GM08714 (cell line): ENCODE results near the gene PPARD.
"Not testable (repeated sequence)": the region's sequence is repeated elsewhere in the genome, so short reads cannot be mapped to it uniquely, and the experiment has no call there.

Experiments
- H3K4me3 ChIP-seq: fragments of 200-500 bp; sonication (Bioruptor generic); 2 replicates; pipeline ENCODE4 v1.5.1; 2014; ENCODE audit warnings: mild to moderate bottlenecking, low read length, inconsistent platforms
- ZNF274 ChIP-seq: IDR thresholded peaks from 2 replicates; pipeline ENCODE4 v1.6.1; 2012; ENCODE audit warnings: mild to moderate bottlenecking, low read depth, low read length

Gene PPARD

DNA sequence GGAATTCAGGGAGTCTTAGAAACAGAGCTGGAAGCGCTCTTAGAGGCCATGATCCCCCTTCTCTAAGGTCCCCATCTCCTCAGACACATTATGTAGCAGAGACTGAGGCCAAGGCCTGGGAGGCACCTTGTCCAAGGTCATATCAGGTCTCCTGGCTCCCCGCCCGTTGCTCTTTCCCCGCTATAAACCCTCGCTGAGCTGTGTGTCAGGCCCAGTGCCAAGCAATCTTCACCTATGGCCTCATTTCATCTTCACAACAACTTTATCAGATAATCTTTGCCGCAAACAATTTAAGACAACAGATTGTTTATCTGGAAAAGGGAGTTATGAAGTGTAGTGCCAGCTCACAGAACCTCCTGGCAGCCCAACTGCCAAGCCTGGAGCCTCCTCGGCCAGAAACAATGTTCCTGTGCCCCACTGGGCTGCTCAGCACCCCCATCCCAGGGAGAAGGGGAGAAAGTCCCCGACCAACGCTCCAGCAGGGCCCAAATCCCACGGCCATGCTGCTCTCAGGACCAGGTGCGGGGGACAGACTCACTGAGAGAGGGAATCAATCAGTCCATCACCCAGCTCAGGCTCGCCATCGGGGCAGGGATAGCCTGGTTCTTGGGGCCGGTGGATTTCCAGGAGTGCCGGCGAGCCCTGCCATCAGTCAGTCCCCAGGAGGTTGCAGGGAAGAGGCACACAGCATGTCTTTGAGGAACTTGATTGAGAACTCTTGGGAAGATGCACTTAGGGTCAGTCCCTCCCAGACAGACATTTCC is 92.9 kb downstream of the PPARD start:
- TF ChIP-seq ZNF274: no peak

DNA sequence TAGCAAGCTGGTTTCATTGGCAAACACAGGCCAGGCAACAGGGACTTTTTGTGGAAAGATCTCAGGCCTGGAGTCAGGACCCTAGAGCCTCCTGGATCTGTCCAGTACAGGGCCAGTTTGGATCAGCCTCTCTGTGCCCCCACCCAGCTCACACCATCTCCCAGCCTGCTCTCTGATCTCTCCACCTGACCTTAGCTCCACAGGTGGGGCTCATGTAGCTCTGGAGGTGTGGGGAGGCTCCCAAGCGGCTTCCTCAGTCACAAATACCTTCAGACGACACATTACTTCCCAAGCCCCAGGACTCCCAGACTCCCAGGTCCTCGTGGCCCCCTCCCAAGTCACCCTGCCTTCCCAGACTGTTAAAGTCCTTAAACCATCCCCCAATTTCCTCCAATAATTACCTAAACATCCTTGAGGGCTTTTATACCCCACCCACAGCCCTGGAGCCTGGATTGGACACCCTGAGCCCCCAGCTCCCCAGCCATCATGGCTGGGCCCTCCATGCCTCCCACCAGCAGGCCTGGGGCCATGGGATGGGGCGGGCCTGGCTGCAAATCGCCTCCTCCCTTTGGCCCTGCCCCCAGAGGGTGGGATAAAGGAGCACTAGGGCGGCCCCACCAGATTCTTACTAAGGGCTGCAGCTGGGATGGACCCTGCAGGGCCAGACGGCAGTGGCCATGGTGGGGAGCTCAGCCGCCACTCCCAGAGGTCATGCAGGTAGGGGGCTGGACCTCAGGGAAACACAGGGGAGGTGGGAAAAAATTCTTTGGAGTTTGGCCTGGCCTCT is 93.9 kb downstream of the PPARD start:
- no peak for TF ChIP-seq ZNF274
- H3K4me3 ChIP-seq: no peak overlapping the region

More for the DNA sequence above, 92.9 kb downstream of the PPARD start:
- H3K4me3 ChIP-seq: no peak overlapping the region

DNA sequence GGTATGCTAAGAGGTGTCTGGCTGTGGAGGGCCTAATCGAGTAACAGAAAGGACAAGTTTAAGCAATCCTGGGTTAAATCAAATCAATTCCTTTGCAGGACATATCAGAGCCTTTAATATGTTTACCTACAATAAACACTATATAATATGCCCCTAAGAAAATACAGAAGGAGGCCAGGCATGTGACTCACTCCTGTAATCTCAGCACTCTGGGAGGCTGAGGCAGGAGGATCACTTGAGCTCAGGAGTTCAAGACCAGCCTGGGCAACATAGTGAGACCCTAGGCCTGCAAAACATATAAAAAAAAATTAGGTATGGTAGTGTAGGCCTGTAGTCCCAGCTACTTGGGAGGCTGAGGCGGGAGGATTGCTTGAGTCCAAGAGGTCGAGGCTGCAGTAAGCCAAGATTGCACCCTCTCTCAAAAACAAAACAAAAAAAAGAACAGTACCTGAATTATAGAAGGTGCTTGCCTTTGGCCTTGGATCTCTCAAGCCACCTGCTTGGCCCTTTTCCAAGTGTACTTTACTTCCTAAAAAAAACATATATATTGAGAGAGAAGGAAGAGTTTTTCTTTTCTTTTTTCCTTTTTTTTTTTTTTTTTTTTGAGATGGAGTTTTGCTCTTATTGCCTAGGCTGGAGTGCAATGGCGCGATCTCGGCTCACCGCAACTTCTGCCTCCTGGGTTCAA is 96.2 kb downstream of the PPARD start:
- H3K4me3 ChIP-seq: not testable (repeated sequence)

DNA sequence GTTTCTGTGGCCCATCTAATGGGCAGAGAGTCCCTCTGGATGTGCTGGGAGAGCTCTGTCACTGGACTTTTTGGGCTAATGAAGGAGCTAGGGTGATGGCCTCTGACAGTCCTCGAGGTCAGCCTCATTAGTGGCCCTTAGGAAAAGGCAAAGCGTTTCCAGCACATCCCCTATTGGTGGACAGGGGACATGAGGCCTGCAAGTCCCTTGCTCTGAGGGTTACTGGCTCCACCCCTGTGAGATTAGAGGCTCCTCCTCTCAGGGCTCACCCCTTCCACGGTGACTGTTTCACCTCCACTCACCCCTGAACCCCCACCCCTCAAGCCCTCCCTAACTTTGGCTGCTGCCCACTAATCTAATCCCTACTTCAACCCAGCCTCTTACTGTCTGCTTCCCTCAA is 97.0 kb downstream of the PPARD start:
- H3K4me3 ChIP-seq: no peak overlapping the region
- TF ChIP-seq ZNF274: no peak

DNA sequence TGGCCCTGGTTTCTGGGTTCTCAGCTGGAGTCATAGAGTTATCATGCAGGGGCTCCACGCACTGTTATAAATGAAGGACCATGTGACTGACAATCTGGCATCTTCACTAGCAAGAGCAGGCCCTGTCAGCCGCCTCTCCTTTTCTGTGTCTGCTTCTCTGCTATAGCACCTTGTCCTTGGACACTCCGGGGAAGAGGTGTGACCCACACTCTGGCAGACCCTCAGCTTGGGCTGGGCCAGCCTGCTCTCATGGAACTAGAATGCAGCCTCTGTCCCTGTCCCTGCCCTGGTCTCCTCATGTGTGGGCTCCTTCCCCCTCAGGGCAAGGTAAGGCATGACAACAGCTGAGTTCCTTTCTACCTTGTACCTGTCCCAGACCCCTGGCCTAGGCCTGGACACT is 98.8 kb downstream of the PPARD start:
- H3K4me3 ChIP-seq: no peak overlapping the region
- no peak for TF ChIP-seq ZNF274

DNA sequence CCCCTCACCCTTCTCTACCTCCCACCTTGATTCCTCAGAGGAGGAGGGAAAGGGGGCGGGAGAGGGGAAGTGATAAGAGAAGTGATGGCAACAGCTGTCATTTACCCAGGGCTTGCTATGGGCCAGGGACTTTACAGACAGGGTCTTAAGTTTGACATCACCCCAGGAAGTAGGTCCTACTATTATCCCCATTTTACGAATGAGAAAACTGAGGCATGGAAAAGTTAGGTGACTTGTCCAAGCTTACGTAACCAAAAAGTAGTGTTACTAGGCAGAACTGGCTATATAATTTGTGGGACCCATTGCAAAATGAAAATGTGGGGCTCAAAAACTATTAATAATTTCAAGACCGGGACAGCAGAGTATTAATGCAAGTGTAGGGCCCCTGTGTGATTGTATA is 99.3 kb downstream of the PPARD start:
- no peak for TF ChIP-seq ZNF274
- no peak overlapping the region for H3K4me3 ChIP-seq

DNA sequence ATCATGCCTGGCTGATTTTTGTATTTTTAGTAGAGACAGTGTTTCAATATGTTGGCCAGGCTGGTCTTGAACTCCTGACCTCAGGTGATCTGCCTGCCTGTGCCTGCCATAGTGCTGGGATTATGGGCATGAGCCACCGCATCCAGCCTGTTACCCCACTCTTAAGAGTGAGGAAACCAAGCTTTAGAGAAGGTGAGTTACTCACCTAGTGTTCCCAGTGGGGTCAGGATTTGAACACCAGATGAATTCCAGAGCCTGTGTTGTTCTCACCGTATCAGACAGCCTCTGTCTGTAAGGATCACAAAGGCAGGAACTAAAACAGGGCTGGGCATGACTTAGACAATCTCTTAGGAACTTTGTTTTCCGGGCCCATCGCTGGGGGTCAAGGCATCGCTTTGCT is 100.3 kb downstream of the PPARD start:
- no peak overlapping the region for H3K4me3 ChIP-seq
- TF ChIP-seq ZNF274: no peak

DNA sequence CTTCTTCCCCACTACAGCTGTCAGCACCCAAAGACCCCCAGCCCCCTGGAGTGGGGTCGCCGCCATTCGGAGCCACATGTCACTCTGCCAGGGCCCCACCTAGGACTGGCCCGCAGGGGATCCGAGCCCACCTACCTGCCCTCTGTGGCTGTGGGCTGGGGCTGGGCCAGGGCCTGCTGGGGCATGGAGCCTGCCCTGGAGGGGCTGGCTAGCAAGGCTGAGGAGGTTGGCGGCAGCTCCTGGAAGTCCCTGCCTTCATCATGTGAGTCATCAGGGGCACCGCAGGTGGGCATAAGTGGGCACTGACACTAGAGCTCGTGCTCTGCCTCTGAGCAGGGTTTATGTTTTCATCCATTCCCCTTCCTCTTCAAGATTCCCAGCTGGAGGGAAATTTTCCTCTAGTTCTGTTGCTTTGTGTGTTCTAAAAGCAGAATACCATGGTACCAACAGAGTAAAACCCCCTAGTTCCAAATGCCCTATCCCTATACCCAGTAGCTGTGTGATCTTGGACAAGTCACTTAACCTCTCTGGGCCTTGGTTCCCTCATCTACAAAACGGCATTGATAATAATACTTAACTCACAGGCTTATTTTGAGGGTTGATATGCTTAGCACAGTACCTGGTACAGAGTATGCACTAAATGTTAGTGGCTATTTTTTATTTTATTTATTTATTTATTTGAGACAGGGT is 101.1 kb downstream of the PPARD start:
- H3K4me3 ChIP-seq: no peak overlapping the region
- TF ChIP-seq ZNF274: no peak

DNA sequence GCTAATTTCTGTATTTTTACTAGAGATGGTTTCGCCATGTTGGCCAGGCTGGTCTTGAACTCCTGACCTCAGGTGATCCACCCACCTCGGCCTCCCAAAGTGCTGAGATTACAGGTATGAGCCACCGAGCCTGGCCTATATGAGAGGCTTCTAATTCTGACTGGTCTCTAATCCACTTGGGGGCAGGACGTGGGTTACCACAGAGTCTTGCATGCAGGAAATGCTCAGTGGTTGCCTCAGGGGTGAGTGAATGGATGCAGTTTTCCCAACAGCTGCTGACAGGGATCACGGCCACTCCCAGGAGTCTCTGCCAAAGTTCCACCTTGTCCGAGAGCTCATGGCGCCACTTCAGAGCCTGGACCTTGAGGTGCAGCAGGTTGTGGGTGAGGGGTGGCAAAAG is 103.3 kb downstream of the PPARD start:
- TF ChIP-seq ZNF274: no peak
- no peak overlapping the region for H3K4me3 ChIP-seq

DNA sequence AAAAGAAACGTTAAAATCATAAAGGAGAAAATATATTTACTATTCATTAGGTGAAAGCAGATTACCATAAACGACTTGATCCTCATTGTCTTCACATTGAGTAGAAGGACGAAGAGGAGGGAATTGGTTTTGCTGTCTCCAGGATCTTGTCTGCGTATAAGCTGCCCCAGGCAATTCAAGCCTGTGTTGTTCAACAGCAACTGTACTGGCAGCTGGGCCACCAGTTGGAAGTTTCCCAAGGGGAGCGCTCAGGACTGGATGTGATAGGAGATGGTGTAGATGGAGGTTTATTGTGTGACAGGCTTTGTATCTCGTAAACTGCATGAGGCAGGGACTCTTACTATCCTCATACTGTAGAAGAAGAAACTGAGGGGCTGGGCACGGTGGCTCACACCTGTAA is 105.8 kb downstream of the PPARD start:
- no peak overlapping the region for H3K4me3 ChIP-seq
- no peak for TF ChIP-seq ZNF274

DNA sequence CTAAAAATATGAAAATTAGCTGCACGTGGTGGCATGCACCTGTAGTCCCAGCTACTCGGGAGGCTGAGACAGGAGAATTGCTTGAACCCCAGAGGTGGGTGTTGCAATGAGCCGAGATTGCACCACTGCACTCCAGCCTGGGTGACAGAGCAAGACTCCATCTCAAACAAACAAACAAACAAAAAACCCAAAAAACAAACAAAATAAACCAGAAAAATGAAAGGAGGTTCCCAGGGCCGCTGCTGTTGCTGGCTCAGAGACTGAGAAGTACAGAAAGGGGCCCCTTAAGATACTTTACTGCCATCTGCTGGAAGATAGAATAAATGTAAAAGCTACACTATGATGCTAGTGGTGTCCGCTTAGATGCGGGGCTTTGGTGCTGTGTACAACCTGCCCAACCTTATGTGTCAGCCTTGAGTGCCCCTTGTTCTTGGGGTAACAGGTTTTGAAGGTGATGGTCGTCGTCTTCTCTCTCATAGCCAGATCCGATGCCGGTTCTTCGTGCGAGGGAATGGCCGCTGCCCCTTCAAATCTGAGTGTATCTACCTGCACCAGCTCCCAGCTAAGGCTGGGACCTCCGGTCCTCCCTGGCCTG is 107.0 kb downstream of the PPARD start:
- TF ChIP-seq ZNF274: no peak
- H3K4me3 ChIP-seq: no peak overlapping the region

DNA sequence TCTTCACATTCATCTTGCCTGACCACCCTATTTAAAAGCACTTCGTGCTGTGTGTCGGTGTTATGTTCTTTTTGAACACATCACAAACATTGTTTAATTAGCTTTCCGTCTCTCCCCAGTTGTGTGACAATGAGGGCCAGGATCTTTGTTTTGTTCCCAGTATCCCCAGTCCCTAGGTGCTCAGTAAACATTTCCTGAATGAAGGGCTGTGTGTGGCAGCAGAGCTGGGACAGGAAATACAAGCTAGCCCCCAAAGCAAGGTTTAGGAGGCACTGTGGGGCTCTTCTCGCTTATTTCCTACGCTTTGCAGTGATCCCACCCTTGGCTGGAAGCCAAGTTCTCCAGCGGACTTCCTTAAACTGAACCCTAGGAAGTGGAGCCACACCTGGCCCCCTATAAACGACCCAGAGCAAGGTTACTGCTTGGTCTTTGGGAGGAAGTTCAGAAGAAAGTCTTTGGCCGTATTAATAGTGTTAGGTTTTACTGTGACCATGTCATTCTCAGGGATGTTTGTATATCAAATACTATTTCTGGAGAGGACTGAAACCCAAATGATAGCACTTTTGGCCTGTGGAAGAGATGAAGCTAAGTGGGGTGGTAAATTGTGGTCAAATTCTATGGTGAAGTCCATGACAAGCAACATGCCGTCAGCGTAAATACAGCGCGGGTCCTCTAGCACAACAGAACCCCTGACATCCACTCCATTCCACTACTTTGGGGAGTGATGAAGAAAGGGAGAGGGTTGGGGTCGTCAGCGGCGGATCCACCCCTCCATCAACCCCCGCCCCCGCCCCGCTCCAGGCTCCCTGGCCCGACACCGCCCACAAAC is 109.2 kb downstream of the PPARD start:
- H3K4me3 ChIP-seq: peak overlapping the region; percentile 39; the same call in 1 of the 2 replicates
- TF ChIP-seq ZNF274: no peak
